ENCODE results near the gene ECM1.

Gene ECM1

GRCh38 chr1:150511551-150511950 is 3.6 kb downstream of the ECM1 start:
- Histone ChIP-seq H3K23ac (ENCODE audit: low read depth, low read length, poor library complexity) (peak overlapping the region; percentile 51), H2AFZ (ENCODE audit: low read length) (no peak overlapping the region), H3K18ac (ENCODE audit: low read length) (no peak overlapping the region), H4K8ac (ENCODE audit: low read depth, low read length) (no peak overlapping the region), H3K4me1 (ENCODE audit: control insufficient read depth in 2 of 2, insufficient read depth in 1 of 2, low read depth in 1 of 2, low read length in 2 of 2) (peaks cover 11 to 27% of the 10 kb centered on the region in 2 donors), H3K27me3 (ENCODE audit: control insufficient read depth in 3 of 3, insufficient read depth in 3 of 3, low read depth in 1 of 3, low read length in 3 of 3) (no peaks in the 10 kb centered on the region), H3K9me3 (replicated peaks in 1 of 2; ENCODE audit: control insufficient read depth in 2 of 2, insufficient read depth in 1 of 2, low read depth in 1 of 2, low read length in 2 of 2) (no peaks in the 10 kb centered on the region), H3K4me2 (ENCODE audit: insufficient read depth, low read length, poor library complexity, severe bottlenecking) (no peak overlapping the region), H3K27ac (replicated peaks; ENCODE audit: low read length) (no peak overlapping the region), H2BK5ac (ENCODE audit: low read length) (no peak overlapping the region), H3K36me3 (replicated peaks in 1 of 2; ENCODE audit: control insufficient read depth in 2 of 2, insufficient read depth in 2 of 2, low read length in 2 of 2) (peaks cover 8 to 27% of the 10 kb centered on the region in 2 donors), H4K91ac (ENCODE audit: low read depth, low read length, poor library complexity) (no peak overlapping the region), H2BK12ac (ENCODE audit: low read length) (no peak overlapping the region), H2AK5ac (ENCODE audit: low read depth, low read length) (peak overlapping the region; percentile 38), H3K9ac (ENCODE audit: low read depth, low read length, poor library complexity) (peak overlapping the region; percentile 38), H3K79me1 (ENCODE audit: low read depth, low read length) (no peaks in the 10 kb centered on the region), H3K14ac (ENCODE audit: low read length) (no peak overlapping the region), H3K4ac (ENCODE audit: low read length) (no peak overlapping the region), H2BK15ac (ENCODE audit: low read length) (no peak overlapping the region), H3K4me3 (ENCODE audit: low read length in 2 of 2) (no peak overlapping the region), H2BK120ac (ENCODE audit: low read depth, low read length) (no peak overlapping the region)
- DNase-seq (ENCODE audit: low spot score) = no peak
- no CpG with 5 or more reads among the region's 12 CpGs for WGBS, 2 donors (ENCODE audit: extremely low coverage in 2 of 2, insufficient read length in 2 of 2, insufficient replicate concordance in 1 of 2)

GRCh38 chr1:150511985-150512660 is 4.2 kb downstream of the ECM1 start:
- H3K4me1 ChIP-seq (ENCODE audit: control insufficient read depth in 2 of 2, insufficient read depth in 1 of 2, low read depth in 1 of 2, low read length in 2 of 2) = peaks cover 9 to 23% of the 10 kb centered on the region in 2 donors
- no peak overlapping the region for H3K14ac ChIP-seq (ENCODE audit: low read length)
- no peak overlapping the region for H3K9ac ChIP-seq (ENCODE audit: low read depth, low read length, poor library complexity)
- no peaks in the 10 kb centered on the region for H3K79me1 ChIP-seq (ENCODE audit: low read depth, low read length)
- no peak overlapping the region for H3K4me3 ChIP-seq (ENCODE audit: low read length in 2 of 2)
- no peak for DNase-seq (ENCODE audit: low spot score)
- no peak overlapping the region for H2BK5ac ChIP-seq (ENCODE audit: low read length)
- H2BK15ac ChIP-seq (ENCODE audit: low read length) = no peak overlapping the region
- no peak overlapping the region for H3K27ac ChIP-seq (replicated peaks; ENCODE audit: low read length)
- H4K91ac ChIP-seq (ENCODE audit: low read depth, low read length, poor library complexity) = no peak overlapping the region
- H3K4ac ChIP-seq (ENCODE audit: low read length) = no peak overlapping the region
- no peak overlapping the region for H2BK120ac ChIP-seq (ENCODE audit: low read depth, low read length)
- no peaks in the 10 kb centered on the region for H3K9me3 ChIP-seq (replicated peaks in 1 of 2; ENCODE audit: control insufficient read depth in 2 of 2, insufficient read depth in 1 of 2, low read depth in 1 of 2, low read length in 2 of 2)
- H3K4me2 ChIP-seq (ENCODE audit: insufficient read depth, low read length, poor library complexity, severe bottlenecking) = no peak overlapping the region
- H3K18ac ChIP-seq (ENCODE audit: low read length) = no peak overlapping the region
- no peaks in the 10 kb centered on the region for H3K27me3 ChIP-seq (ENCODE audit: control insufficient read depth in 3 of 3, insufficient read depth in 3 of 3, low read depth in 1 of 3, low read length in 3 of 3)
- H2AK5ac ChIP-seq (ENCODE audit: low read depth, low read length) = peak overlapping the region; percentile 38
- peak overlapping the region; percentile 51 for H3K23ac ChIP-seq (ENCODE audit: low read depth, low read length, poor library complexity)
- H3K36me3 ChIP-seq (replicated peaks in 1 of 2; ENCODE audit: control insufficient read depth in 2 of 2, insufficient read depth in 2 of 2, low read length in 2 of 2) = peaks cover 5 to 21% of the 10 kb centered on the region in 2 donors
- no peak overlapping the region for H4K8ac ChIP-seq (ENCODE audit: low read depth, low read length)
- H2AFZ ChIP-seq (ENCODE audit: low read length) = no peak overlapping the region
- WGBS, 2 donors (ENCODE audit: extremely low coverage in 2 of 2, insufficient read length in 2 of 2, insufficient replicate concordance in 1 of 2) = no CpG with 5 or more reads among the region's 17 CpGs
- H2BK12ac ChIP-seq (ENCODE audit: low read length) = no peak overlapping the region

- Histone ChIP-seq H3K4ac (ENCODE audit: low read length) (no peak overlapping the region), H3K4me3 (ENCODE audit: low read length in 2 of 2) (no peak overlapping the region), H3K18ac (ENCODE audit: low read length) (no peak overlapping the region), H2AFZ (ENCODE audit: low read length) (no peak overlapping the region), H2BK5ac (ENCODE audit: low read length) (no peak overlapping the region), H2BK12ac (ENCODE audit: low read length) (no peak overlapping the region), H2AK5ac (ENCODE audit: low read depth, low read length) (no peak overlapping the region), H3K9ac (ENCODE audit: low read depth, low read length, poor library complexity) (no peak overlapping the region), H4K91ac (ENCODE audit: low read depth, low read length, poor library complexity) (no peak overlapping the region), H3K23ac (ENCODE audit: low read depth, low read length, poor library complexity) (no peak overlapping the region), H4K8ac (ENCODE audit: low read depth, low read length) (no peak overlapping the region), H3K9me3 (replicated peaks in 1 of 2; ENCODE audit: control insufficient read depth in 2 of 2, insufficient read depth in 1 of 2, low read depth in 1 of 2, low read length in 2 of 2) (no peaks in the 10 kb centered on the region), H3K36me3 (replicated peaks in 1 of 2; ENCODE audit: control insufficient read depth in 2 of 2, insufficient read depth in 2 of 2, low read length in 2 of 2) (peaks cover 5 to 15% of the 10 kb centered on the region in 2 donors), H3K4me1 (ENCODE audit: control insufficient read depth in 2 of 2, insufficient read depth in 1 of 2, low read depth in 1 of 2, low read length in 2 of 2) (peaks cover 6 to 19% of the 10 kb centered on the region in 2 donors), H2BK120ac (ENCODE audit: low read depth, low read length) (no peak overlapping the region), H2BK15ac (ENCODE audit: low read length) (no peak overlapping the region), H3K79me1 (ENCODE audit: low read depth, low read length) (no peaks in the 10 kb centered on the region), H3K27ac (replicated peaks; ENCODE audit: low read length) (no peak overlapping the region), H3K27me3 (ENCODE audit: control insufficient read depth in 3 of 3, insufficient read depth in 3 of 3, low read depth in 1 of 3, low read length in 3 of 3) (no peaks in the 10 kb centered on the region), H3K14ac (ENCODE audit: low read length) (no peak overlapping the region), H3K4me2 (ENCODE audit: insufficient read depth, low read length, poor library complexity, severe bottlenecking) (no peak overlapping the region)
- WGBS, 2 donors (ENCODE audit: extremely low coverage in 2 of 2, insufficient read length in 2 of 2, insufficient replicate concordance in 1 of 2) = no CpG with 5 or more reads among the region's 2 CpGs
- no peak for DNase-seq (ENCODE audit: low spot score)
These were observed 4.9 kb downstream of the ECM1 start for GRCh38 chr1:150512846-150513245.

GRCh38 chr1:150513351-150513791 is 5.5 kb downstream of the ECM1 start:
- no CpG with 5 or more reads among the region's 7 CpGs for WGBS, 2 donors (ENCODE audit: extremely low coverage in 2 of 2, insufficient read length in 2 of 2, insufficient replicate concordance in 1 of 2)
- H2BK12ac ChIP-seq (ENCODE audit: low read length) = no peak overlapping the region
- no peak overlapping the region for H3K4me2 ChIP-seq (ENCODE audit: insufficient read depth, low read length, poor library complexity, severe bottlenecking)
- H3K4ac ChIP-seq (ENCODE audit: low read length) = no peak overlapping the region
- H4K8ac ChIP-seq (ENCODE audit: low read depth, low read length) = no peak overlapping the region
- no peak overlapping the region for H2AFZ ChIP-seq (ENCODE audit: low read length)
- H3K27me3 ChIP-seq (ENCODE audit: control insufficient read depth in 3 of 3, insufficient read depth in 3 of 3, low read depth in 1 of 3, low read length in 3 of 3) = no peaks in the 10 kb centered on the region
- no peak overlapping the region for H3K14ac ChIP-seq (ENCODE audit: low read length)
- no peak overlapping the region for H3K4me3 ChIP-seq (ENCODE audit: low read length in 2 of 2)
- H2BK120ac ChIP-seq (ENCODE audit: low read depth, low read length) = no peak overlapping the region
- H3K79me1 ChIP-seq (ENCODE audit: low read depth, low read length) = no peaks in the 10 kb centered on the region
- no peak overlapping the region for H3K27ac ChIP-seq (replicated peaks; ENCODE audit: low read length)
- no peak overlapping the region for H4K91ac ChIP-seq (ENCODE audit: low read depth, low read length, poor library complexity)
- no peak overlapping the region for H2BK5ac ChIP-seq (ENCODE audit: low read length)
- H3K36me3 ChIP-seq (replicated peaks in 1 of 2; ENCODE audit: control insufficient read depth in 2 of 2, insufficient read depth in 2 of 2, low read length in 2 of 2) = peaks cover 5 to 12% of the 10 kb centered on the region in 2 donors
- H3K9me3 ChIP-seq (replicated peaks in 1 of 2; ENCODE audit: control insufficient read depth in 2 of 2, insufficient read depth in 1 of 2, low read depth in 1 of 2, low read length in 2 of 2) = no peaks in the 10 kb centered on the region
- H2BK15ac ChIP-seq (ENCODE audit: low read length) = no peak overlapping the region
- no peak overlapping the region for H2AK5ac ChIP-seq (ENCODE audit: low read depth, low read length)
- no peak overlapping the region for H3K18ac ChIP-seq (ENCODE audit: low read length)
- no peak overlapping the region for H3K23ac ChIP-seq (ENCODE audit: low read depth, low read length, poor library complexity)
- H3K4me1 ChIP-seq (ENCODE audit: control insufficient read depth in 2 of 2, insufficient read depth in 1 of 2, low read depth in 1 of 2, low read length in 2 of 2) = peaks cover 2 to 14% of the 10 kb centered on the region in 2 donors
- DNase-seq (ENCODE audit: low spot score) = no peak
- no peak overlapping the region for H3K9ac ChIP-seq (ENCODE audit: low read depth, low read length, poor library complexity)

Measured in neuronal stem cell (in vitro differentiated cells).